HG03558 (cell line): Measurements from ENCODE around the gene LCN15.
"Not testable (repeated sequence)": the region's sequence is repeated elsewhere in the genome, so short reads cannot be mapped to it uniquely, and the experiment has no call there.

Source experiments
- ATAC-seq: cut with Tn5 transposase; IDR thresholded peaks from one replicate; pipeline ENCODE4 v1.9.1; 2021; ENCODE audit warnings: moderate number of reproducible peaks; ENCODE audit not compliant: unreplicated experiment; ENCODE audit errors: extremely low read depth

The LCN15 gene

DNA sequence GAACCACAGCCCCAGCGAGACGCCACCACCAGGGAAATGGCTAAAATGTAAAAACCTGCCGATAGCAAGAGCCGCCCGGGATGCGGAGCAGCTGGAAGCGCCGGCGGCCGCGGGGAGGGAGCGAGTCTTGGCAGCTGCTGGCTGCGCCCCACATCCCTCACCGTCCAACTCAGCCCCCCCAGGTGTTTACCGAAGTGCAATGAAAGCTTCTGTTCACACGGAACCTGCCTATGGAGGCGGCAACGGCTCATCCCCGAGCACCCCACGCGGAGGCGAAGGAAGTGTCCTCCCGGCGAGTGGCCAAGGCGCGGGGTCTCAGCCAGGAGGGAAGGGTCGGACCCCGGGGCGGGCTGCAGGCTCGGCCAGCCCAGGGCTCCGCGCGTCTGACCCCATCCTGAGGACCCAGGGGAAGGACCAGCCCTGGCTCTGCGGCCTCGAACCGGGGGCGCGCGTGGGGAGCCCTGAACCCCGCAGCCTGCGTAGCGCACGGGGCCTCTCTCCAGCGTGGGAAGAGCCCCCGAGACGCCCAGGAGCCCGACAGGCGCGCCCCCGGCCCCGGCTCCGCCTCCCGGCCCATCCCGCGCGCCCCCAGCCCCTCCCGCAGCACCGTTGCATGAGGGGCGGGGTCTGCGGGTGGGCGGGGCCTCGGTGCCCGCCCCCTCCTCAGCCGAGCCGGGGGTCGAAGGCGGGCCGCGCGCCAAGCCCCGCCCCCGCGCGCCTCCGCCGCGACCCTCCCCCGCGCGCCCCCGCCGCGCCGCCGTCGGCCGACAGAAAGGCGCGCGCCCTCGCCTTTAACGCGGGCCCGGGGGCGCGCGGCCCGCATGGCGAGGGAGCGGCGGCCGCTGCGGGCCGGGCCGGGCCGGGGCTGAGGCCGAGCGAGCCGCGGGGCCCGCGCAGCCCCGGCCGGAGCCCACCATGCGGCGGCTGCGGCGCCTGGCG lies 52.3 kb downstream of the LCN15 start, which contains the start of gene DIPK1B:
Gene DIPK1B (plus strand): TSS at position 822 of the 939 bp plus-strand sequence. CDS start 94 bp downstream, at position 916.
- ATAC-seq = no peak

- not testable (repeated sequence) for ATAC-seq
Observed at GRCh38 chr9:136711219-136711648, 53.1 kb downstream of the LCN15 start.

GRCh38 chr9:136710543-136710942 lies 53.8 kb downstream of the LCN15 start:
- ATAC-seq = no peak
